NCI-H128 (cell line): ENCODE data around the gene PITRM1.
A peak's percentile ranks its signal among the peaks of the same experiment; 100 is the strongest.
"Not testable (repeated sequence)": the region's sequence is repeated elsewhere in the genome, so short reads cannot be mapped to it uniquely, and the experiment has no call there.

ENCODE experiments used
- DNase-seq: peaks from one replicate; lab custom pipeline; 2025; ENCODE audit not compliant: unreplicated experiment; lab: John Stamatoyannopoulos, UW

PITRM1 gene

GRCh38 chr10:3197348-3198003 is 24.9 kb upstream of the PITRM1 start:
- DNase-seq, result peak; percentile 33

- no peak for DNase-seq
Observed at GRCh38 chr10:3196958-3197347, 24.4 kb upstream of the PITRM1 start.

GRCh38 chr10:3196482-3196881 is 23.9 kb upstream of the PITRM1 start:
- no peak for DNase-seq

GRCh38 chr10:3195726-3196125 is 23.1 kb upstream of the PITRM1 start:
- DNase-seq, result no peak

- DNase-seq, result no peak
Observed at GRCh38 chr10:3195286-3195685, 22.7 kb upstream of the PITRM1 start.

- no peak for DNase-seq
Observed at GRCh38 chr10:3194871-3195270, 22.3 kb upstream of the PITRM1 start.

- DNase-seq, result no peak
Observed at GRCh38 chr10:3193751-3194150, 21.2 kb upstream of the PITRM1 start.

DNA sequence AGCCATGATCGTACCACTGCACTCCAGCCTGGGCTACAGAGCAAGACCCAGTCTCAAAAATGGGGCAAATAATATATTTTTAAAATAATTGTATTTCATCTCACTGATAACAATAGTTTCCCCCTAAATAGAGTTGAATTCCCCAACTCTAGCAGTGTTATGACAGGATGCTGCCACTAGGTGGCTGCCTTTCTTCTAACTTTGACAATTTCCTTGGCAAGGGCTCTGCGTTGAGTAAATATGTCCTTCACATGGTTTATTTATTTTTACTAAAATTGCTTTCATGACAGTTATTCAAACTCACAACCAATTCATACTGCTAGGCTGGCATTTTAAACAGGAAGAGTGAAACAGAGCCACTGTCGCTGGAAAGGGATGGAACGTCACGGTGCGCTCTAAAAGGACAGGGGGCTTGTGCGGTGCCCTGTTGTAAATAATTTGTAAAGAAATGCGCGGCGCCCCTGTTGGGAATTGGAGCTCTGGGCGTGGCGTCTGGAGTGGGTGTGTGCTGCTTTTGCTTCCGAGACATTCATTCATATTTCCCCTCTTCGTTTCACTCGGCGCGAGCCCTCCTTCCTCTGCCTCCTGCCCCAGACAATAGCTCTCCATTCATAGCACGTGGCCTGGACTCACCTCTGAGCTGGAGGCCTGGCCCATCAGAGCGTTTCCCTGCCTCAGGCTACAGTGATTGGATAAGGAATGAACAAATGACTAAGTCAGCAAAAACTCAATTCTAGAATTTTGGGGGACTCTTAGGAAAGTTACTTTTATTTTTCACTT is 20.5 kb upstream of the PITRM1 start:
- peak; percentile 2 for DNase-seq

- no peak for DNase-seq
Observed at GRCh38 chr10:3190817-3191216, 18.2 kb upstream of the PITRM1 start.

GRCh38 chr10:3187229-3187628 is 14.6 kb upstream of the PITRM1 start:
- DNase-seq, result not testable (repeated sequence)

- no peak for DNase-seq
Observed at GRCh38 chr10:3186368-3186767, 13.8 kb upstream of the PITRM1 start.

GRCh38 chr10:3185386-3185785 is 12.8 kb upstream of the PITRM1 start:
- no peak for DNase-seq

GRCh38 chr10:3180355-3181025 is 7.9 kb upstream of the PITRM1 start:
- DNase-seq, result no peak

- no peak for DNase-seq
Observed at GRCh38 chr10:3179174-3179573, 6.6 kb upstream of the PITRM1 start.

- DNase-seq, result no peak
Observed at GRCh38 chr10:3178042-3178441, 5.5 kb upstream of the PITRM1 start.

- peak; percentile 68 for DNase-seq
Observed at GRCh38 chr10:3173171-3173878, 743 bp upstream of the PITRM1 start.

DNA sequence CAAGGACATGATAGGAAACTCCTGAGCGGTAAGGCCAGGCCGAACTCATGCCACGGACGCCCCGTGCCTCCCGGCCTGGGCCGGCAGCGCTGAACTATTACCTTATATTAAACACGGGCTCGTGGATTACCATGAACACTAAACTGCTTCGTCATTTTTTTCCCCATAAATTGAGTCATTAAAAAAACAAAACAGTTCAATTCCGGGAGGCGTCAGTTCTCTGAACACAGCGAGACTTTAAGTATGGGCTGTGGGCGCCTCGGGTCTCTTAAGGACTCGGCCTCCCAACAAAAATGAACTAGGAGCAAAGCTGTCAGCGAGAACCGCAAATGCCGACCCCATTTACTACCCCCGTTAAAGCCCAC is 519 bp downstream of the PITRM1 start:
- DNase-seq, result no peak

DNA sequence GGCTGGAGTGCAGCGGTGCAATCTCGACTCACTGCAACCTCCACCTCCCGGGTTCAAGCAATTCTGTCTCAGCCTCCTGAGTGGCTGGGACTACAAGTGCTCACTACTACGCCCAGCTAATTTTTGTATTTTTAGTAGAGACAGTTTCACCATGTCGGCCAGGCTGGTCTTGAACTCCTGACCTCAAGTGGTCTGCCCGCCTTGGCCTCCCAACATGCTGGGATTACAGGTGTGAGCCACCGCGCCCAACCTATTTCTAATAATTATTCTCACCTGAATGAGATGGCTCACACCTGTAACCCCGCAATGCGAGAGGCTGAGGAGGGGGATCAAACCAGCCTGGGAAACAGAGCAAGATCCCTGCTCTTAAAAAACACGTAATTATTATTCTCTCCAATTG is 1.1 kb downstream of the PITRM1 start:
- DNase-seq, result not testable (repeated sequence)

DNA sequence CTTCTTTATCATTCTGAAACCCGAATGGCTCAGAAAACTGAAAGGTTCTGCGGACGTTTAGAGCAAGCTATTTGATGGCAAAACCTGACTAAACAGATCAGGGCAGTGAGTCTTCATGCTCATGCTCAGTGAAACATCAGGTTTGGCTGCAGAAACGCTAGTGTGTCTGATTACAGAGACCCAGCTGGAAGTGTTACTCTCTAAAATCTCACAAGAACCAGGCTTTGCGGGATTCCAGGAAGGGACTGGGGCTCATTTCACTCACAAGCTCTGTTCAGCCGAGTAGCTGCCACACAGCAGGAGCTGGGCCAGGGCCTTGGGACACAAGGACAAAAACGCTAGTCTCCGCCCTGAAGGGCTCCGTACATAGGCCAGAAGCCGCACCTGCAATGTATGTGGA is 2.9 kb downstream of the PITRM1 start:
- no peak for DNase-seq

DNA sequence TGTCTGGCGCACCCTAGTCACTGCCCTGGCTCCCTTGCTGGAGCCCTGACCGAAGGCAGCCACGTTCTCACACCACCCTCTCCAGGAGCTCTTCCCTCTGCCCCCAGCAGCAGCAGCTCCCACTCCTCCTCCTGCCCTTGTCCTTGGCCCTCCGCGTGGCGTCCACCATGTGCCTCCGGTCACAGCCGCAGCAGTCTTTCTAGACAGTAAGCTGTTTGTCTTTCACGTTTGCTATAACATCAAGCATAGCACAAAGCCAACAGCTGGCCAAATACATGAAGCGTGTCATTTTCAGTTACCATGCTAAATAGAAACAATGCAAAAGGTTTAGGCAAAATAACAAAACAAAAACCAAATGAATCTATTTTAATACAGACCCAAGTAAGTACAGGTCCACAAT is 3.3 kb downstream of the PITRM1 start:
- no peak for DNase-seq

DNA sequence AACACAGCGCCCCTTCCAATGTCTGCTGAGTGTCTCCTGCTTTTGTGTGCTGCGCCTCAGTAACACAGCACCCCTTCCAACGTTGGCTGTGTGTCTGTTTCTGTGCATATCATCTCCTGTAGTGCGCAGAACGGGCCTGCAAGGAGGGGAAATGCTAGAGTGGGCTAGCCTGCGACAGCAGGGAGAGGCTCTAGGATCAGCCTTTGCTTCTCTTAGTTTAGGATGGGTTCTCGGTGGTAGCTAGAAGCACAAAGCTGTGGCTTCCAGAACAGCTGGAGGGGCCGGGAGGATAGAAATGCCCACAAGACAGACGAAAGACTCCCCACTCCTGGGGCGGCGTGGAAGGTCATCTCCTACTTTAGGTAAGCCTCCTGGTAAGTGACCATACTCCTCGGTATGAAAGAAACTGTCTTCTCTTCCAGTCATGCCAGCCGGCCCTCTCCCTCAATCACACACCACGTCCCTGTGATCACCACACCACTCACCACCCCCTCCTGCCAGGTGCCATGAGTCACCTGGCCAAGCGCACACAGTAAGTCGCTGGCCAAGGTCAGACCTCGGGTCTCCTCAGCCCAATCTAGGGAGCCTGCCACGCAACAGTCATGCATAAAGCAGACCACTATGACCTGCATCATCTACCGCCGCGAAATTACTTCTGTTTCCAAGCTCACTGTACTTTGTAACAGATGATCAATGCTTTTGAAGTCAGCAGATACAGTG is 4.8 kb downstream of the PITRM1 start:
- no peak for DNase-seq
